ENCODE measurements around the gene MBP.

DNA sequence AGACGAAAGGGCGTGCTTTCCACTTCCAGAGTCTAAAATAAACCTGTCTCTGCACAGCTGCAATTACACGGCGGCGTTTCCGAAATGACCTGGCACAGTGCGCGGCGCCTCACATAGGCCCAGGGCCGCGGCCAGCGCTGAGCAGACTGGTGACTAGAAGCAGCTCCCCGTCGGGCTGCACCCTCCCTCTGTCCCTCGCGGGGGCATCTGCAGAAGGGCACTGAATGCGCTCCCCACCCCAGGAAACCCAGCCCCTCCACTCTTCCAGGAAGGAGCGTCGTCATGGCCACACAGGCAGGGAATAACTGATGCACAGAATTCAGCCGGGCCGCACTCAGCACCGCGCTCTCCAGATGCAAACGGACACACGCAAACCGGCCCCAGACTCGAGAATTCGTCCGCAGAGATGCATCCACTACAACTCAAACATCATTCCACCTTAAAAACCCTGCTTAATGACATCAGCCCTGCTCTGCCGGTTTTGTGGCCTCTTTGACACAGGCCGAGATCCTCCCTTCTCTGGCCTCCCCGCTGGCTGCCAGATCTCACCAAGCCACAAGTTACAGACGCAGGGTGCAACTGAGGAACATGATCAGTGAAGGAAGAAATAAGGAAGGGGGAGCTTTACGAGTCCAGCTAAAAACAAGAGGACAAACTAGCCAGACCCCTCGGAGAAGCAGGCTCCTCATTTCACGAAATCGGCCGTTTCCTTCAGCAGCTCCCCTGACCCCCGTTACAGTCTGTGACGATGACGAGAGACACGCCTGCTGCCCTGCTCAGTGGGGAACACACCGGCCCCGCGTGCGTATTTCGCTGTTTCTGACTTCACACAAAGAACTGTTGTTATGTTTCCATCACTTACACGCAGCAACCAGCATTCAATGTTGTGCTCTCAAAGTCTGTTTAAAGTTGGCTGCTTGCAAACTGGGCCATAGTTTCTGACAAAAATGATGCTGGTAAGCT lies 40.2 kb downstream of the MBP start:
- TF ChIP-seq, protein P1, sequence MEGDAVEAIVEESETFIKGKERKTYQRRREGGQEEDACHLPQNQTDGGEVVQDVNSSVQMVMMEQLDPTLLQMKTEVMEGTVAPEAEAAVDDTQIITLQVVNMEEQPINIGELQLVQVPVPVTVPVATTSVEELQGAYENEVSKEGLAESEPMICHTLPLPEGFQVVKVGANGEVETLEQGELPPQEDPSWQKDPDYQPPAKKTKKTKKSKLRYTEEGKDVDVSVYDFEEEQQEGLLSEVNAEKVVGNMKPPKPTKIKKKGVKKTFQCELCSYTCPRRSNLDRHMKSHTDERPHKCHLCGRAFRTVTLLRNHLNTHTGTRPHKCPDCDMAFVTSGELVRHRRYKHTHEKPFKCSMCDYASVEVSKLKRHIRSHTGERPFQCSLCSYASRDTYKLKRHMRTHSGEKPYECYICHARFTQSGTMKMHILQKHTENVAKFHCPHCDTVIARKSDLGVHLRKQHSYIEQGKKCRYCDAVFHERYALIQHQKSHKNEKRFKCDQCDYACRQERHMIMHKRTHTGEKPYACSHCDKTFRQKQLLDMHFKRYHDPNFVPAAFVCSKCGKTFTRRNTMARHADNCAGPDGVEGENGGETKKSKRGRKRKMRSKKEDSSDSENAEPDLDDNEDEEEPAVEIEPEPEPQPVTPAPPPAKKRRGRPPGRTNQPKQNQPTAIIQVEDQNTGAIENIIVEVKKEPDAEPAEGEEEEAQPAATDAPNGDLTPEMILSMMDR (IDR thresholded peaks at IDR 0.05 in 4 of 5, conservative IDR thresholded peaks at IDR 0.05 in 1 of 5), result no peak
- peak; percentile 45 to 55 for TF ChIP-seq POLR2A (IDR thresholded peaks at IDR 0.05)

Data from gastrocnemius medialis (tissue), 4 donors.